ENCODE data around the gene ENTPD3.

ENTPD3 gene

DNA sequence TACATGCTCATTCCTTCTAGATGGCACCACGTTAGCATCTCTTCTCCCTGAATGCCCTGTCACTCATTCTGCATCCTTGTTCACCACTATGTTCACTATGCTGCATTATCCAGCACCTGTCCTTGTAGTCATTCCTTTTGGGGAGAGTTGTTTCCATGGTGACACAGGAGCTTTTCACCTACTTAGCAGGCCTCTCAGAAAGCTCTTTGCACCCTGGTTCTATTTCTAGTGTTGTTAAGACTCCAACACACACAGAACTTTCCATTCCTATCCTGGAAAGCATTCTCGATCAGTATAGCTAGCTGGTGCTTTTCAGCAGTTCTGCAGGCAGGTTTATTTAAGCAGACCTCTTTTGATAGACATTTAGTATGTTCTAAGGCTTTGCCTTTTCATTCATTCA, 63.5 kb downstream of the ENTPD3 start:
- Histone ChIP-seq H3K4me3 (ENCODE audit: low read depth in 1 of 2, low read length in 1 of 2) (no peak overlapping the region), H3K27ac (no peak overlapping the region), H3K27me3 (peaks cover 2% of the 10 kb centered on the region), H3K9me3 (no peaks in the 10 kb centered on the region), H3K4me1 (ENCODE audit: control insufficient read depth in 1 of 2, insufficient read depth in 1 of 2, low read depth in 1 of 2, low read length in 1 of 2) (peaks cover 17% of the 10 kb centered on the region in 2 experiments), H3K36me3 (peaks cover 5% of the 10 kb centered on the region)
- TF ChIP-seq, protein P1, sequence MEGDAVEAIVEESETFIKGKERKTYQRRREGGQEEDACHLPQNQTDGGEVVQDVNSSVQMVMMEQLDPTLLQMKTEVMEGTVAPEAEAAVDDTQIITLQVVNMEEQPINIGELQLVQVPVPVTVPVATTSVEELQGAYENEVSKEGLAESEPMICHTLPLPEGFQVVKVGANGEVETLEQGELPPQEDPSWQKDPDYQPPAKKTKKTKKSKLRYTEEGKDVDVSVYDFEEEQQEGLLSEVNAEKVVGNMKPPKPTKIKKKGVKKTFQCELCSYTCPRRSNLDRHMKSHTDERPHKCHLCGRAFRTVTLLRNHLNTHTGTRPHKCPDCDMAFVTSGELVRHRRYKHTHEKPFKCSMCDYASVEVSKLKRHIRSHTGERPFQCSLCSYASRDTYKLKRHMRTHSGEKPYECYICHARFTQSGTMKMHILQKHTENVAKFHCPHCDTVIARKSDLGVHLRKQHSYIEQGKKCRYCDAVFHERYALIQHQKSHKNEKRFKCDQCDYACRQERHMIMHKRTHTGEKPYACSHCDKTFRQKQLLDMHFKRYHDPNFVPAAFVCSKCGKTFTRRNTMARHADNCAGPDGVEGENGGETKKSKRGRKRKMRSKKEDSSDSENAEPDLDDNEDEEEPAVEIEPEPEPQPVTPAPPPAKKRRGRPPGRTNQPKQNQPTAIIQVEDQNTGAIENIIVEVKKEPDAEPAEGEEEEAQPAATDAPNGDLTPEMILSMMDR (IDR thresholded peaks at IDR 0.05): no peak

DNA sequence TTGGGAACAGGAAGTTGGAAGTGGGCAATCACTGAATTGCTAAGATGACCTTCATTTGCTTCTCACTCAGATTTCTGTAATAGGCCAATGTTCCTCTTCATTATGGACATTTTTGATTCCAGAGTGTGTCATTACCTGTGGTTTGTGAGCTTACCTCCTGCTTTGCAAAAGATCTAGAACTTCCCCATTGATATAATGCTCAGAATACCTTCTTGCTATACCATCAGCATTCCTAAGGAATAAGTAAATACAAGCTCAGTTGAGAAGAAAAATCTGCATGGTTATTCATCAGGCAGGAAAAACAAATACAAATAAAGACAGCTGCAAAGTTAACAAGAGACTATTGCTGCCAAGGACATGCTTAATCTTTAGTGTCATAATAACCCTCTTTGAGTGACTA, 64.6 kb downstream of the ENTPD3 start:
- no peaks in the 10 kb centered on the region for H3K36me3 ChIP-seq
- no peaks in the 10 kb centered on the region for H3K9me3 ChIP-seq
- TF ChIP-seq, protein P1 (IDR thresholded peaks at IDR 0.05): no peak

DNA sequence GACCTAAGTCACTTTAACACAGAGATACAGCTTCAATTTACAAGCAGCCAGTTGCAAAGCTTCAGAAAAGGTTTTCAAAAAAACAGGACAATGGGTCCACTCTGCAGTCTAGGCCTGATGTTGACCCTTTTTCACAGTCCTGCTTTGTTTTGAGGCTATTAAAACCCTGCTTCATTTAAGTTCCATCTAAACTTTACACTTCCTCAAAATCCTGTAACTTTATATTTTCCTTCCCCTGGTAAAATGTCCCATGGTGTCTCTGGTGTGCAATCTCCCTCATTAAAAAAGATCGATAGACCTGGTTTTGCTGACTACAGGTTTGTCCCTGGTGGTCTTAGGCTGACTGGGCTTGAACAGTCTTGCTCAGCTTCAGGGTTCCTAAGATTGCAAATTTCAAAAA, 65.1 kb downstream of the ENTPD3 start:
- no peaks in the 10 kb centered on the region for H3K36me3 ChIP-seq
- TF ChIP-seq, protein P1 (IDR thresholded peaks at IDR 0.05): no peak
- no peaks in the 10 kb centered on the region for H3K9me3 ChIP-seq
- H3K4me3 ChIP-seq (ENCODE audit: low read depth in 1 of 2, low read length in 1 of 2): peak overlapping the region; percentile 77 to 87
- H3K27me3 ChIP-seq: peaks cover 6% of the 10 kb centered on the region
- peak overlapping the region; percentile 89 for H3K27ac ChIP-seq
- peaks cover 26% of the 10 kb centered on the region in 2 experiments for H3K4me1 ChIP-seq (ENCODE audit: control insufficient read depth in 1 of 2, insufficient read depth in 1 of 2, low read depth in 1 of 2, low read length in 1 of 2)

More for the DNA sequence above, 64.6 kb downstream of the ENTPD3 start:
- peaks cover 22% of the 10 kb centered on the region in 2 experiments for H3K4me1 ChIP-seq (ENCODE audit: control insufficient read depth in 1 of 2, insufficient read depth in 1 of 2, low read depth in 1 of 2, low read length in 1 of 2)
- peak overlapping the region; percentile 89 for H3K27ac ChIP-seq
- H3K4me3 ChIP-seq (ENCODE audit: low read depth in 1 of 2, low read length in 1 of 2): no peak overlapping the region
- peaks cover 6% of the 10 kb centered on the region for H3K27me3 ChIP-seq

DNA sequence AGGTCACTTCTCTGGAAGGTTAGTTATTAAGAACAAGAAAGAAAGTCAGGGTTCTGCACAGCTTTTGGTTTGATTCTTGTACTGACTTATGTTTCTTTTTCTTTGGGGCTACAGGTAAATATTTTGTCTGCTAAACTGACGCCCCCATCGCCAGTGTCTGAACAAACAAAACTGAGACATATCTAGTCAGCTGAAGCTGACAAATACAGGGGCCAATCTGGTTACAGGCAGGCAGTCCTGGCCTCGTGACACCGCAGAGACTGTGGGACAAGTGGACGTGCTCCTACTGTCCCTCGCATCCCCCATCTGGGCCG, 65.5 kb downstream of the ENTPD3 start:
- H3K4me1 ChIP-seq (ENCODE audit: control insufficient read depth in 1 of 2, insufficient read depth in 1 of 2, low read depth in 1 of 2, low read length in 1 of 2): peaks cover 27 to 29% of the 10 kb centered on the region in 2 experiments
- H3K9me3 ChIP-seq: no peaks in the 10 kb centered on the region
- TF ChIP-seq, protein P1 (IDR thresholded peaks at IDR 0.05): no peak
- H3K36me3 ChIP-seq: no peaks in the 10 kb centered on the region
- peak overlapping the region; percentile 77 to 87 for H3K4me3 ChIP-seq (ENCODE audit: low read depth in 1 of 2, low read length in 1 of 2)
- H3K27me3 ChIP-seq: peaks cover 6% of the 10 kb centered on the region
- peak overlapping the region; percentile 89 for H3K27ac ChIP-seq

DNA sequence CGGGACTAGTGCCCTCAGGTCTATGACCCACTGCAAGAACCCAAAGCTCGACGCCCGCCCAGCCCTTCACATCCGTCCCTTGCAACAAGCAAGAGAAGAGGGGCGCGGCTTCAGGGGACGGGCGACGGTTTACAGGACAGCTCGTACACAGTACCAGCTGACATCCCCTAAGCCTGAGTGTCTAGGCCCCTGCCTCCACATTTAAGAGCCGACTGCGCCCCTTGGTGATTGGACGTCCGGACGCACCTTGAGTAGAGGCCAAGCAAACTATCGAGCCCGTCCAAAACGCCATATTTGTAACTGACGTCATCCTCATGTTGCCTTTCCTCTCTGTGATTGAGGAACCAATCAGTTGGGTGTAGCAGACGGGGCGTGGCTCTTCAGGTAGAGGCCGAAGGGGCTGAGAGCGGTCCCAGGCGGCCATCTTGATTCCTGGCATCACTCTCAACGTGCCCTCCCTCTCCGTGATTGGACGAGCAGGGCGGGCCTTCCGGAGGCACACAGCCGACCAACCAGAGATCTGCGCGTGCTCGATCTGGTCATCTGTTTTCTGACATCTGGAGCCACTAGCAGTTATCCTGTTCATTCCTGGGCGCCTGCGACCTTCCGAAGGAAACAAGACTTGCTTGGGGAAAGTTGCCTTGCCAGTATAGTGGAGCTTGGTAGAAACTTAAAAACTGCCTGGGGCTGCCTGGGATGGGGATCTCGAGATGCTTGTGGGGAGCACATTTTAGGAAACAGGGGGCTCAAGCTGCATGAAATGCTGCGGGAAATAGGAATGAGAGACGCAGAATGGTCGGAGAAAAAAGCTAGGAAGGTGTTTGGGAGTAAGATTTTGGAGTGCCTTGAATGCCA, 66.1 kb downstream of the ENTPD3 start:
- peaks cover 33 to 35% of the 10 kb centered on the region in 2 experiments for H3K4me1 ChIP-seq (ENCODE audit: control insufficient read depth in 1 of 2, insufficient read depth in 1 of 2, low read depth in 1 of 2, low read length in 1 of 2)
- H3K9me3 ChIP-seq: no peaks in the 10 kb centered on the region
- TF ChIP-seq, protein P1 (IDR thresholded peaks at IDR 0.05): peak; percentile 34
- peaks cover 6% of the 10 kb centered on the region for H3K27me3 ChIP-seq
- H3K36me3 ChIP-seq: no peaks in the 10 kb centered on the region
- peak overlapping the region; percentile 77 to 87 for H3K4me3 ChIP-seq (ENCODE audit: low read depth in 1 of 2, low read length in 1 of 2)
- peak overlapping the region; percentile 89 for H3K27ac ChIP-seq

Measured in neutrophil (primary cell).